ENCODE measurements around the gene FIP1L1. TPM values are rescaled to one million over a fixed set of nuclear protein-coding genes. Genes with fewer than 3 reads are reported as not detected.

The FIP1L1 gene
- total RNA-seq, 2 experiments from 2014 or later: 50.9 to 53.1 TPM

- H3K4me3 Mint-ChIP-seq: no peak overlapping the region
- Histone ChIP-seq H3K4me3 (ENCODE audit: low read length) (no peak overlapping the region), H3K27ac (ENCODE audit: low read depth in 1 of 2, low read length in 2 of 2) (no peak overlapping the region), H3K36me3 (ENCODE audit: insufficient read depth, low read length) (no peaks in the 10 kb centered on the region), H3K4me1 (ENCODE audit: insufficient read depth, low read length) (no peaks in the 10 kb centered on the region), H3K27me3 (ENCODE audit: control insufficient read depth in 1 of 2, insufficient read depth in 2 of 2, low read length in 2 of 2) (peaks cover 0 to 4% of the 10 kb centered on the region in 2 experiments), H3K9me3 (ENCODE audit: control insufficient read depth in 1 of 2, insufficient read depth in 1 of 2, low read length in 2 of 2) (peaks cover 0 to 3% of the 10 kb centered on the region in 2 experiments)
- ChIA-PET POLR2A (no interaction called here), CTCF (no interaction called here)
- H3K9me3 Mint-ChIP-seq: no peaks in the 10 kb centered on the region
- H3K27ac Mint-ChIP-seq: no peak overlapping the region
- TF ChIP-seq CTCF (IDR thresholded peaks at IDR 0.05): no peak
- intact Hi-C loops (cut with DNase I, micrococcal nuclease): no loop called here
- no peaks in the 10 kb centered on the region for H3K4me1 Mint-ChIP-seq (ENCODE audit: low read depth)
- H3K36me3 Mint-ChIP-seq (ENCODE audit: low read depth): no peaks in the 10 kb centered on the region
- DNase-seq (no peak), ATAC-seq (ENCODE audit: poor library complexity) (no peak)
- peaks cover 30% of the 10 kb centered on the region for H3K27me3 Mint-ChIP-seq
Observed at GRCh38 chr4:53483250-53483649, 105.8 kb downstream of the FIP1L1 start.

- POLR2A ChIA-PET: no interaction called here
- H3K4me1 ChIP-seq (ENCODE audit: insufficient read depth, low read length): no peaks in the 10 kb centered on the region
- CTCF ChIA-PET: interaction anchor here (1.5 kb wide), 1 partner anchor 9 kb away, joined by 3 read pairs; no protein-coding TSS in a partner anchor
- no peak overlapping the region for H3K4me3 ChIP-seq (ENCODE audit: low read length)
- H3K4me3 Mint-ChIP-seq: no peak overlapping the region
- DNase-seq (no peak), ATAC-seq (ENCODE audit: poor library complexity) (no peak)
- no peaks in the 10 kb centered on the region for H3K9me3 Mint-ChIP-seq
- peaks cover 0 to 10% of the 10 kb centered on the region in 2 experiments for H3K27me3 ChIP-seq (ENCODE audit: control insufficient read depth in 1 of 2, insufficient read depth in 2 of 2, low read length in 2 of 2)
- no peak overlapping the region for H3K27ac Mint-ChIP-seq
- peaks cover 33% of the 10 kb centered on the region for H3K27me3 Mint-ChIP-seq
- H3K36me3 ChIP-seq (ENCODE audit: insufficient read depth, low read length): no peaks in the 10 kb centered on the region
- intact Hi-C loops (cut with DNase I, micrococcal nuclease): no loop called here
- H3K4me1 Mint-ChIP-seq (ENCODE audit: low read depth): no peaks in the 10 kb centered on the region
- H3K9me3 ChIP-seq (ENCODE audit: control insufficient read depth in 1 of 2, insufficient read depth in 1 of 2, low read length in 2 of 2): peaks cover 0 to 3% of the 10 kb centered on the region in 2 experiments
- no peak overlapping the region for H3K27ac ChIP-seq (ENCODE audit: low read depth in 1 of 2, low read length in 2 of 2)
- no peak for TF ChIP-seq CTCF (IDR thresholded peaks at IDR 0.05)
- H3K36me3 Mint-ChIP-seq (ENCODE audit: low read depth): no peaks in the 10 kb centered on the region
Observed at GRCh38 chr4:53484911-53485657, 107.6 kb downstream of the FIP1L1 start.

DNA sequence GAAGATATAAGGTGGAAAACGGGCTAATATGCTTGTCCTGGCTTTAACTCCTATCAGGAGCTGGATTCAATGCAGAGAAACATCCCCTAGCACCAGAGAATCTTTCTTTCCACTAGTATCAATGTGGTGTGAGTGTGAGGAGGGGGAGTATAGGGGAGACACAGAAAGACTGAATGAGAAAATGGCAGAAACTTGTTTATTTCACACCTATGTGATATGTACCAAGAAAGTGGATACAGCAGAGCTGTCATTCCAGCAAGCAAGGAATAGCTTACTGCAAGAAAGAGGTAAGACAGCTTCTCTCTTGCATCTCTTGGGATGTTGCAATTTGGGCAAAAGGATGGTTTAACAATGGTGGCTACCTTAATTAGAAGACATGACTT, 108.2 kb downstream of the FIP1L1 start:
- Mint-ChIP-seq H3K27me3 (peaks cover 33% of the 10 kb centered on the region), H3K4me1 (ENCODE audit: low read depth) (no peaks in the 10 kb centered on the region), H3K4me3 (no peak overlapping the region), H3K27ac (no peak overlapping the region), H3K36me3 (ENCODE audit: low read depth) (no peaks in the 10 kb centered on the region), H3K9me3 (no peaks in the 10 kb centered on the region)
- intact Hi-C loops (cut with DNase I, micrococcal nuclease): no loop called here
- no peak for DNase-seq
- Histone ChIP-seq H3K4me1 (ENCODE audit: insufficient read depth, low read length) (no peaks in the 10 kb centered on the region), H3K27ac (ENCODE audit: low read depth in 1 of 2, low read length in 2 of 2) (no peak overlapping the region), H3K36me3 (ENCODE audit: insufficient read depth, low read length) (no peaks in the 10 kb centered on the region), H3K9me3 (ENCODE audit: control insufficient read depth in 1 of 2, insufficient read depth in 1 of 2, low read length in 2 of 2) (peaks cover 0 to 3% of the 10 kb centered on the region in 2 experiments), H3K27me3 (ENCODE audit: control insufficient read depth in 1 of 2, insufficient read depth in 2 of 2, low read length in 2 of 2) (peaks cover 0 to 10% of the 10 kb centered on the region in 2 experiments), H3K4me3 (ENCODE audit: low read length) (no peak overlapping the region)
- POLR2A ChIA-PET: no interaction called here
- CTCF ChIA-PET: interaction anchor here (1.5 kb wide), 1 partner anchor 9 kb away, joined by 3 read pairs; no protein-coding TSS in a partner anchor
- TF ChIP-seq CTCF (IDR thresholded peaks at IDR 0.05): no peak
- ATAC-seq (ENCODE audit: poor library complexity): no peak
